ENCODE results near the gene LRRC23.

LRRC23 gene

DNA sequence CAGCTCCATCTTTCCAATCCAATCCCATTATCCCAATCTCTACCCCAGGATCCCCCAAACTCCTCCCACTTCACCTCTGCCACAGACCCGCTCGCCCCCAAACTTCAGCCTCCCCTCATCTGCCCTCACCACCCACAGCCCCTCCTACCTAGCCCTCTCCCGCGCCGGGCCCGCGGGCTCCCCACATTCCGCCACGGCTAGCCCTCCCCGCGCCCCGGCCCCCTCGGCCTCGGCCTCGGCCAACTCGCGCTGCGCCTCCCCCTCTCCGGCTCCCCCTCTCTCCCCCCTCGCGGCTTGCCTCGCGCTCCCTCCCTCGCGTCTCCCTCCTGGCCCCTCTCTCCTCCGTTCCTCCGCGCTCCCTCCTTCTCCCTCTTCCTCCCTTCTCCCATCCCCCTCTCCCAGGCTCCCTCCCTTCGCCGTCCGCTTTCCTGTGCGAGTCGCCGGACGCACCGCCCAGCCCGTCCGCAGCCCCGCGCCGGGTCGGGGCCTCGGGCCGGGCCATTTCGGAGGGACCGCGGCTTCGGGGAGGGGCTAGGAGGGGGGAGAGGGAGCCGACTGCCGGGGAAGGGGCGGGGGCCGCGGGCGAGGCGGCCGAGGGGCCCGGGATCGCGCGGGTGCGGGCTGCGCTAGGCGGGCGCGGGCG is 22.9 kb downstream of the LRRC23 start, which contains the start of gene ATN1:
ATN1 (plus strand) TSS at position 581 of the 643 bp plus-strand sequence. CDS start 6,043 bp downstream, outside the sequence.
- DNase-seq, result no peak

DNA sequence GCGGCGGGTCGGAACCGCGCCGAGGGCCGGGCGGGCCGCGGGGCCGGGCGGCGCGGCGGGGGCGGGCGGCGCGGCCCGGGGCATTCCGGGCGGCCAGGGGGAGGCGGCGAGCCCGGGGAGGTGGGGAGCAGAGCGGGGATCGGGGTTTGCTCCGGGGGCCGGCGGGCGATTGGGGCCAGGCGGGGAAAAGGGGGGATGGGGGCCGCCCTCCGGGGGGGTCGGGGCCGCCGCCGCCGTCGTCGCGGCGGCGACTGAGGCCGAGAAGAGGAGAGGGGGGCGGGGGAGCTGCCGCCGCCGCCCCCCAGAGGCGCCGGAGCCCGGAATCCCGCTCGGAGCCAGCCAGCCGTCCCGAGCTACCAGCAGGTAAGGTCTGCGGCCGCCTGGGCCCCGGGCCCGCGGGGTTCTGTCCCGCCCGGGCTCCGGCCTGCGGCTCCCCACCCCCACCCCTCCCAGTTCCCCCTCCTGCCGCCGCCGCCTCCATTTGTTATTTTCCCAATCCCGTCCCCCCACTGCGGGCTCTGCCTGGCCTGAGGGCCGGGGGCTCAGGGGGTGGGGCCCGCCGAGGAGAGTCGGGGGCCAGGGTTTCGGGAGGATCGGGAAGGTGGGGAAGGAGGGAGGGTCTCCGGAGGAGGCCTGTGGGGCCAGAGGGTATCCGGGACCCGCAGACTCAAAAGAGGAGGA is 23.5 kb downstream of the LRRC23 start:
- no peak for DNase-seq

DNA sequence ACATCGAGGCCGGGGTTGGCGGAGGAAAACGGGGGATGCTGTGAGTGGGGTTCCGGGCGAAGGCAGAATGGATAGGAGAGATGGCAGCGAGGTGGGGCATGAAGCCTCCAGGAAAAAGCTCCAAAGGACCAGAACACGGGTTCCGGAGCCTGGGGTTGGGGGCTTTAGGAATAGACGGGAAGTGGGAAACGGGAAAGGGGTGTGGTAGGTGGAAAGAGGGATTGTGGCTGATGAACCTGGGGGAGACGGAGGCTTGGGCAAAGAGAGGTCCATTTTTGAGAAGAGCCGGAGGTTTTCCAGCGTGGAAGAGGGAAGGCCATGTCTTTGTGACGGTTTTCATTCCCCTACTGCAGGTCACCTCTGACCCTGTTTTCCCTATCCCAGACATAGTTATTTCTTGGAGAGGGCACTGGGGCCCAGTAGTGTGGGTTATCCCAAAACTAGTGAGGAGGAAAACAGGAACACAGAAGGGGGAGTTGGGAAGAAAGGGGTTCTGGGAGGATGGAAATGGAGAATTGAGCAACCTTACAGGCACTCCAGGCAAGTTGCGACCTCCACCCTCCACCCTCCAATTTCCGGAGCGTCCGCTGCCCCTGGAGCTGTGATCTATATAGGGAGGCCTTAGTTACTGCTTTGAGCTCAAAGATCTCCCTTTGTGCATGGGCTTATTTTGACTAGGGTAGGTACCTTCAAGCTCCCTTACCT is 24.2 kb downstream of the LRRC23 start:
- no peak for DNase-seq

DNA sequence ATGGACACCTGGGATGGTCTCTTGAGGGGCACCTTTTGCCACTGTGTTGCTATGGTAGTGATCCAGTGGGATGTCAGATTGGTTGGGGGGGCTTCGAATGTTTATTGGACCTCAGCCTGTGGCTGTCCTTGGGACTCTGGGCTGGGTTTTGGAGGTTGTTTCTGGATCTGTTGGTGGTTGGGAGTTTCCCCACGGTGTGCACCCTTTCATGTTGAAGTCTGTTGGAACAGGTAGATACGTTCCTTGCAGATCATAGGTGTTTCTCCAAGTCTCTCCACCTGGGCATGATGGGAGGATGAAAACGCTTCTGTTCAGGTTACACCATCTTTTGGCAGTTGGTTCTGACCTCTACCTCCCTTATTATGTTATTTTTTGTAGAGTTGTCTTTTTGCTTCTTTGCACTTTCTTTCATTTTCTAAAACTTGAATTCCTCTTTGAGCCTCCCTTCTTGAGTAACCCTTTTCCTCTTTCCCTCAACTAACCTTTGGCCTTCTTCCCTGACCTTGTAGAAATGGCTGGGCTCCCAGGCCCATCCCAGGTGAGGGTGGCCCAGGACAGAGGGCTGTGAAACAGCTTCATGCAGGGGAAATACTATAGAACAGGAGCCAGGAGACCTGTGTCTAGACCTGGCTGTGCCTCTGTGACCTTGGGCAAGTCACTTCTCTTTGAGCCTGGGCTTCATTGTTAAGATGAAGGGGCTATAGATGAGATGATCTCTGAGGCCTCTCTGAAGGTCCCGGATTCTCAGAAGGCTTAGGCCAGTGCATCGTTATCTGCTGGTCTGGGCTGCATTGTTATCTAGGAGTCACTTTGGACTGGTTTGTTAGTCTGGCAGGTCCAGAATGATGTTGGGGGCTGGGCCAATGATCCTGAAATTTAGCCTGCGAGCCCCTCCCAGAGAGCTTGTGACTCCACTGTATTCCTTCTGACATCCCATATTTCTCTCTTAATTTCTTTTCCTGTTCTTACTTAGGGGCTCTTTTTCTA is 25.1 kb downstream of the LRRC23 start:
- no peak for DNase-seq

DNA sequence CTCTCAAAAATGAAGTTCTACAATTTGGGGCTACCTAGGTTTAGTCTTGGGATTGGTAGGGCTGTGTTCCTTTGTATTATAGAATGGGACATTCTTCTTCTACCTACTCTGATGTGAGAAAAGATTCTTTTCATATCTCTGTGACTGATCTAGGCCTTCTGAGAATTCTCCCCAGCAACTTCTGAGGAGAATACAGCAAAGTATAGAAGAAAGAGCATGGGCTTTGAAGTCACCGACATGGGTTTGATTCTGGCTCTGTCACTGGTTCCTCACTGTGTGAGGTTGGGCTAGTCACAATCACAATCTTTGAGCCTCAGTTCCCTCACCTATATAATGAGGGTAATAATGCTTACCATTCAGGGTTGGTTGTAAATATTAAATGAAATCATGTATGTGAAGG is 28.1 kb downstream of the LRRC23 start:
- no peak for DNase-seq

GRCh38 chr12:6934110-6934509 is 29.5 kb downstream of the LRRC23 start:
- DNase-seq, result no peak

DNA sequence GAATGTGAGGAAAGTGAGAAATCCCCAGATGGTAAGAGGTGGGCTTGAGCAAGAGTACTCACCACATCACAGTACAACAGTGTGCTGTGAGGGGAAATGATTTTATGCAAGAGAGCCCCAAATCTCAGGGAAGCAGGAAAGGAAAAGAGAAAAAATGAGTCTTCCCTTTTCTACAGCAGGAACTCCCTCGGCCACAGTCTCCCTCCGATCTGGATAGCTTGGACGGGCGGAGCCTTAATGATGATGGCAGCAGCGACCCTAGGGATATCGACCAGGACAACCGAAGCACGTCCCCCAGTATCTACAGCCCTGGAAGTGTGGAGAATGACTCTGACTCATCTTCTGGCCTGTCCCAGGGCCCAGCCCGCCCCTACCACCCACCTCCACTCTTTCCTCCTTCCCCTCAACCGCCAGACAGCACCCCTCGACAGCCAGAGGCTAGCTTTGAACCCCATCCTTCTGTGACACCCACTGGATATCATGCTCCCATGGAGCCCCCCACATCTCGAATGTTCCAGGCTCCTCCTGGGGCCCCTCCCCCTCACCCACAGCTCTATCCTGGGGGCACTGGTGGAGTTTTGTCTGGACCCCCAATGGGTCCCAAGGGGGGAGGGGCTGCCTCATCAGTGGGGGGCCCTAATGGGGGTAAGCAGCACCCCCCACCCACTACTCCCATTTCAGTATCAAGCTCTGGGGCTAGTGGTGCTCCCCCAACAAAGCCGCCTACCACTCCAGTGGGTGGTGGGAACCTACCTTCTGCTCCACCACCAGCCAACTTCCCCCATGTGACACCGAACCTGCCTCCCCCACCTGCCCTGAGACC is 31.0 kb downstream of the LRRC23 start:
- no peak for DNase-seq

- no peak for DNase-seq
Measured at GRCh38 chr12:6936194-6936635, 31.6 kb downstream of the LRRC23 start.

DNA sequence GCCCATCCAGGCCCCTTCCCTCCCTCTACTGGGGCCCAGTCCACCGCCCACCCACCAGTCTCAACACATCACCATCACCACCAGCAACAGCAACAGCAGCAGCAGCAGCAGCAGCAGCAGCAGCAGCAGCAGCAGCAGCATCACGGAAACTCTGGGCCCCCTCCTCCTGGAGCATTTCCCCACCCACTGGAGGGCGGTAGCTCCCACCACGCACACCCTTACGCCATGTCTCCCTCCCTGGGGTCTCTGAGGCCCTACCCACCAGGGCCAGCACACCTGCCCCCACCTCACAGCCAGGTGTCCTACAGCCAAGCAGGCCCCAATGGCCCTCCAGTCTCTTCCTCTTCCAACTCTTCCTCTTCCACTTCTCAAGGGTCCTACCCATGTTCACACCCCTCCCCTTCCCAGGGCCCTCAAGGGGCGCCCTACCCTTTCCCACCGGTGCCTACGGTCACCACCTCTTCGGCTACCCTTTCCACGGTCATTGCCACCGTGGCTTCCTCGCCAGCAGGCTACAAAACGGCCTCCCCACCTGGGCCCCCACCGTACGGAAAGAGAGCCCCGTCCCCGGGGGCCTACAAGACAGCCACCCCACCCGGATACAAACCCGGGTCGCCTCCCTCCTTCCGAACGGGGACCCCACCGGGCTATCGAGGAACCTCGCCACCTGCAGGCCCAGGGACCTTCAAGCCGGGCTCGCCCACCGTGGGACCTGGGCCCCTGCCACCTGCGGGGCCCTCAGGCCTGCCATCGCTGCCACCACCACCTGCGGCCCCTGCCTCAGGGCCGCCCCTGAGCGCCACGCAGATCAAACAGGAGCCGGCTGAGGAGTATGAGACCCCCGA is 32.2 kb downstream of the LRRC23 start:
- no peak for DNase-seq

GRCh38 chr12:6937481-6938352 is 33.1 kb downstream of the LRRC23 start:
- peak; percentile 94 for DNase-seq

GRCh38 chr12:6938353-6939190 is 34.0 kb downstream of the LRRC23 start:
- no peak for DNase-seq

GRCh38 chr12:6939191-6939540 is 34.5 kb downstream of the LRRC23 start:
- DNase-seq, result no peak

DNA sequence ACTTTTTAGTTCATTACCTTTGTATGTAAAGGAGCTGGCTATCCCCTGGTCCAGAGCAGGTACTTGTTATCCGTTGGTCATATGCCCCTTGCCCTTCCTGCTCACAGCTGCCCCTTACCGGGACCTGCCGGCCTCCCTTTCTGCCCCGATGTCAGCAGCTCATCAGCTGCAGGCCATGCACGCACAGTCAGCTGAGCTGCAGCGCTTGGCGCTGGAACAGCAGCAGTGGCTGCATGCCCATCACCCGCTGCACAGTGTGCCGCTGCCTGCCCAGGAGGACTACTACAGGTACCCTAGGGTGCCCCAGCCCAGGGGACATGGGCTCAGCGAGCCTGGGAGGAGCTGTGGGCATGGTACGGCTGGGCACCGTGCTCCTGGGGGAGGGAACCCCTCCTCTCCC is 36.6 kb downstream of the LRRC23 start:
- DNase-seq, result no peak

DNA sequence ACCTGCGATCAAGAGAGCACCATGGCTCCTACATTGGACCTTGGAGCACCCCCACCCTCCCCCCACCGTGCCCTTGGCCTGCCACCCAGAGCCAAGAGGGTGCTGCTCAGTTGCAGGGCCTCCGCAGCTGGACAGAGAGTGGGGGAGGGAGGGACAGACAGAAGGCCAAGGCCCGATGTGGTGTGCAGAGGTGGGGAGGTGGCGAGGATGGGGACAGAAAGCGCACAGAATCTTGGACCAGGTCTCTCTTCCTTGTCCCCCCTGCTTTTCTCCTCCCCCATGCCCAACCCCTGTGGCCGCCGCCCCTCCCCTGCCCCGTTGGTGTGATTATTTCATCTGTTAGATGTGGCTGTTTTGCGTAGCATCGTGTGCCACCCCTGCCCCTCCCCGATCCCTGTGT is 37.2 kb downstream of the LRRC23 start:
- DNase-seq, result no peak

DNA sequence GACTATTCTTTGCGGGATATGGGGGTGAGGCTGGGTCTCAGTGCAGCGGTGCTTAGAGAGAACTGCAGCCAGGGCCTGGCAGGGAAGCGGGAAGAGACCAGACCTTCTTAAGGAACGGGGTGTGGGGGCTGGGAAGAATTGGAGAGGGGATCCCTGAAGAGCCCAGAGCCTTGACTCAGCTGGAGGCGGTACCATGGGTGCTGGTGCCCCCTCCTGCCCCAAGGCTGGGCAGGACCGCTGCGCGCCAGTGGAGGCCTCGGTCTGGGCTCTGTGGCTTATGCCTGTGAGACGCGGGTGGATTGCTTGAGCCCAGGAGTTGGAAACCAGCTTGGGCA is 37.7 kb downstream of the LRRC23 start:
- no peak for DNase-seq

- peak; percentile 82 for DNase-seq
Measured at GRCh38 chr12:6943389-6943721, 38.7 kb downstream of the LRRC23 start.

GRCh38 chr12:6943722-6944380 is 39.2 kb downstream of the LRRC23 start, which contains the start of the genes C12orf57 and RNU7-1:
C12orf57 (plus strand) TSS chr12:6944022; CDS start chr12:6944122, 100 bp downstream.
RNU7-1 (plus strand) TSS chr12:6943816.
- peak; percentile 91 for DNase-seq

All from activated CD8-positive, alpha-beta memory T cell treated with anti-CD3 and anti-CD28 coated beads, Interleukin-2, amount 50 U/mL, for 48 hours (primary cell).